Activated T-helper 1 cell treated with anti-CD3 and anti-CD28 coated beads, Interleukin-2, amount 50 U/mL, for 16 hours (primary cell): ENCODE results near the gene CTRL.

ENCODE experiments used
- DNase-seq, 2 donors: peaks; one replicate each; pipeline ENCODE4 v3.0.0-alpha.2; 2020; ENCODE audit warnings: low read depth in 1 of 2, low spot score in 1 of 2

Gene CTRL

GRCh38 chr16:67892899-67893742 is 38.5 kb downstream of the CTRL start, which contains the start of gene PSKH1:
Gene PSKH1, plus strand, starts transcription at chr16:67893254. Its CDS starts 15,496 bp downstream, at chr16:67908750.
- peak; percentile 90 to 94 for DNase-seq

GRCh38 chr16:67892375-67892774 is 39.3 kb downstream of the CTRL start:
- DNase-seq, result no peak

GRCh38 chr16:67888331-67888730 is 43.3 kb downstream of the CTRL start:
- DNase-seq, result no peak

GRCh38 chr16:67886387-67886786 is 45.3 kb downstream of the CTRL start:
- DNase-seq, result no peak

DNA sequence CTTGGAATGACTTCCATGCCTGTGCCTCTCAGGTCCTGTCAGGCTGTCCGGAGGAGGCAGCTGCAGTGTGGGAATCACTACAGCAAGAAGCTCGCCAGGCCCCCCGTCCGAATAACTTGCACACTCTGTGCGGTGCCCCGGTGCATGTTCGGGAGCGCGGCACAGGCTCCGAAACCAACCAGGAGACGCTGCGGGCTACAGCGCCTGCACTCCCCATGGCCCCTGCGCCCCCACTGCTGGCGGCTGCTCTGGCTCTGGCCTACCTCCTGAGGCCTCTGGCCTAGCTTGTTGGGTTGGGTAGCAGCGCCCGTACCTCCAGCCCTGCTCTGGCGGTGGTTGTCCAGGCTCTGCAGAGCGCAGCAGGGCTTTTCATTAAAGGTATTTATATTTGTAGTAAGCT is 45.7 kb downstream of the CTRL start:
- DNase-seq, result no peak

GRCh38 chr16:67885545-67885944 is 46.1 kb downstream of the CTRL start:
- DNase-seq, result no peak

GRCh38 chr16:67884684-67885083 is 47.0 kb downstream of the CTRL start, which contains the start of gene NRN1L:
Gene NRN1L, plus strand, starts transcription at chr16:67884885. Its CDS starts 19 bp downstream, at chr16:67884904.
- no peak for DNase-seq

DNA sequence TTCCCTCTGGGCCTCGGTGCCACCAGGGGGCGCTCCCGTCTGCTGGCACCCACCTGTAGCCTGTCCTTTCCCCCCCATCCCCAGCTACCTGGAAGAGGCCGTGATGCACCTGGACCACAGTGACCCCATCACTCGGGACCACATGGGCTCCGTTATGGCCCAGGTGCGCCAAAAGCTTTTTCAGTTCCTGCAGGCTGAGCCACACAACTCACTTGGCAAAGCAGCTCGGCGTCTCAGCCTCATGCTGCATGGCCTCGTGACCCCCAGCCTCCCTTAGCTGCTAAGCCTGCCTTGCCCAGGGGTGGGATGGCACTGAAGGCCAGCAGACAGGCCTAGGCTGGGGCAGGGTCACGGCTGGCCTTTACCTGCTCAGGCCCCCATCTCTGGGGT is 47.8 kb downstream of the CTRL start:
- peak; percentile 55 to 59 for DNase-seq

- DNase-seq, result no peak
These were observed 48.4 kb downstream of the CTRL start for GRCh38 chr16:67883146-67883871.

GRCh38 chr16:67882374-67883145 is 49.1 kb downstream of the CTRL start:
- DNase-seq, result no peak

- no peak for DNase-seq
These were observed 50.0 kb downstream of the CTRL start for GRCh38 chr16:67881621-67882161.

DNA sequence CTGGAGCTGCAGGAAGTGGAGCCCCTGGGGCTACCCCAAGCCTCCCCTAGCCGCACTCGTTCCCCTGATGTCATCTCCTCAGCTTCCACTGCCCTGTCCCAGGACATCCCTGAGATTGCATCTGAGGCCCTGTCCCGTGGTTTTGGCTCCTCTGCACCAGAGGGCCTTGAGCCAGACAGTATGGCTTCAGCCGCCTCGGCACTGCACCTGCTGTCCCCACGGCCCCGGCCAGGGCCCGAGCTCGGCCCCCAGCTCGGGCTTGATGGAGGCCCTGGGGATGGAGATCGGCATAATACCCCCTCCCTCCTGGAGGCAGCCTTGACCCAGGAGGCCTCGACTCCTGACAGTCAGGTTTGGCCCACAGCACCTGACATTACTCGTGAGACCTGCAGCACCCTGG is 51.1 kb downstream of the CTRL start:
- no peak for DNase-seq

DNA sequence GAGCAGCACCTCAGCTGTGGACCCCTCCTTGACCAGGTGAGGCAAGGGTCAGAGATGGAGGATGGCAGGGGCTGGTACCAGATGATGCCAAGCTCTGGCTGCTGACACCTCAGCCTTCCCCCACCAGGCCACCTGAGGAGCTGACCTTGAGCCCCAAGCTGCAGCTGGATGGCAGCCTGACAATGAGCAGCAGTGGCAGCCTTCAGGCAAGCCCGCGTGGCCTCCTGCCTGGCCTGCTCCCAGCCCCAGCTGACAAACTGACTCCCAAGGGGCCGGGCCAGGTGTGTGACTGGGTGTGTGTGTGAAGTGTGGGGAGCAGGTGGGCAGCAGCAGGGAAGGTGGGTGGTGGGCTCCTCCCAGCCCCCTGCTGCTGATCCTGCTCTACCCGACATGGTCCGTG is 51.7 kb downstream of the CTRL start:
- DNase-seq, result no peak
